Dermis lymphatic vessel endothelial cell (primary cell): Measurements from ENCODE around the gene OR9I1. TPM values are rescaled to one million over a fixed set of nuclear protein-coding genes. Genes with fewer than 3 reads are reported as not detected.

Experiments used
- total RNA-seq: library from RNA; depleted of rRNA; stranded (reverse); fragments of >200 nt; gene quantifications from 2 replicates; pipeline ENCODE4 v1.2.1, GENCODE V29; 2014

The OR9I1 gene, protein sequence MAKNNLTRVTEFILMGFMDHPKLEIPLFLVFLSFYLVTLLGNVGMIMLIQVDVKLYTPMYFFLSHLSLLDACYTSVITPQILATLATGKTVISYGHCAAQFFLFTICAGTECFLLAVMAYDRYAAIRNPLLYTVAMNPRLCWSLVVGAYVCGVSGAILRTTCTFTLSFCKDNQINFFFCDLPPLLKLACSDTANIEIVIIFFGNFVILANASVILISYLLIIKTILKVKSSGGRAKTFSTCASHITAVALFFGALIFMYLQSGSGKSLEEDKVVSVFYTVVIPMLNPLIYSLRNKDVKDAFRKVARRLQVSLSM
- total RNA-seq, result not detected in 2 replicates

DNA sequence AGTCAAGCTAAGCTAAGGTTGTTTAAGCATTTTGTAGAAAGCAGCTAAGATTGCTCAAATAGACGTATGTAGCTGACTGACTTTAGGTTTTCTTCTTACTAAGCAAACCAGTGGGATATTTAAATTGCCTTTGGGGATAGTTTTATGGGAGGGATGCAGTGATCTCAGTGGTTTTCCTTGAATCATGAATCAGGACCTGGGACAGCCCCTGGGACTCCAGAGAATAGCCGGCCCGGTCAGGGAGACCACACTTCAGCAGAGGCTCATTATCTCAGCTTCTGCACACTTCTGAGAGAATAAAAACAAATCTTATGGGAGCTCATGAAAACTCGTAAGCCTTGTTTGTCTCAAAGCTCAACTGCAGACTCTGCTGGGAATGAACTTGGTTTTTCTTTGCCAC lies at the start of gene OR9I1:
Gene OR9I1 (minus strand): TSS at position 62 of the 400 bp plus-strand sequence. CDS start 6,086 bp downstream, outside the sequence.

Other genes with a start within 250 kb of the OR9I1 start
- not detected in 2 replicates for gene OR9Q1, start 101.6 kb downstream of the OR9I1 start, total RNA-seq
- gene OR6Q1, start 94.6 kb downstream of the OR9I1 start, total RNA-seq, result not detected in 2 replicates
- gene OR9Q2, start 63.5 kb upstream of the OR9I1 start, total RNA-seq, result not detected in 2 replicates
- not detected in 2 replicates for gene OR1S2, start 78.6 kb upstream of the OR9I1 start, total RNA-seq
- gene OR1S1, start 87.2 kb upstream of the OR9I1 start, total RNA-seq, result not detected in 2 replicates
- gene OR10Q1, start 103.4 kb upstream of the OR9I1 start, total RNA-seq, result not detected in 2 replicates
- not detected in 2 replicates for gene OR10W1, start 142.7 kb upstream of the OR9I1 start, total RNA-seq
- not detected in 2 replicates for gene OR5B17, start 233.5 kb upstream of the OR9I1 start, total RNA-seq